Psoas muscle (tissue), 8 donors: Measurements from ENCODE around the gene CARD19. TPM values are rescaled to one million over a fixed set of nuclear protein-coding genes. Genes with fewer than 3 reads are reported as not detected.

Experiments used
- ATAC-seq, 4 donors: fragments of 200-7000 bp; cut with Tn5 transposase; one replicate each; pipeline ENCODE4 v1.9.1; 2020; ENCODE audit warnings: moderate library complexity in 3 of 4, mild to moderate bottlenecking in 2 of 4
- DNase-seq, 2 donors: peaks; one replicate each; pipeline ENCODE4 v3.0.0-alpha.2; 2020
- H3K27ac ChIP-seq: fragments of 200-600 bp; one replicate; pipeline ENCODE4 v1.8.0; 2022
- H3K27me3 ChIP-seq, 3 donors: fragments of 200-600 bp in 1 of 3; one replicate each; pipeline versions ENCODE4 v1.6.1 to v1.8.0; 2013 to 2022; ENCODE audit warnings: low read length in 2 of 3, mild to moderate bottlenecking in 2 of 3, moderate library complexity in 1 of 3; ENCODE audit not compliant: insufficient read depth in 3 of 3
- H3K36me3 ChIP-seq, 2 donors: fragments of 200-600 bp in 1 of 2; one replicate each; pipeline versions ENCODE4 v1.6.1 to v1.8.0; 2013 to 2022; ENCODE audit warnings: low read depth in 1 of 2, mild to moderate bottlenecking in 1 of 2, moderate library complexity in 1 of 2; ENCODE audit not compliant: insufficient read depth in 1 of 2
- H3K4me1 ChIP-seq: fragments of 200-600 bp; one replicate; pipeline ENCODE4 v1.8.0; 2022
- H3K4me3 ChIP-seq: fragments of 200-600 bp; one replicate; pipeline ENCODE4 v1.8.0; 2022; ENCODE audit warnings: mild to moderate bottlenecking
- H3K9me3 ChIP-seq: fragments of 200-600 bp; one replicate; pipeline ENCODE4 v1.8.0; 2022
- WGBS, 3 donors: extraction: QIAGEN DNeasy Blood & Tissue Kit; methylation state at CpG; one replicate each; pipeline versions ENCODE4 v1.1.6 to v1.1.7; 2013; 5-methylcytosine and 5-hydroxymethylcytosine counted together
- intact Hi-C, 2 donors: fragments of 100-400 bp; cut with DNase I; formaldehyde crosslinking; loops; one replicate each; pipeline versions ENCODE4 v1.11.0 to v1.14.2; 2022
- polyA plus RNA-seq, 3 donors: library from polyadenylated mRNA; stranded (reverse); fragments of 200-250 nt; gene quantifications; one replicate each; pipeline ENCODE4 v1.2.3, GENCODE V29; 2013
- total RNA-seq, 4 donors: library from RNA; stranded (reverse); fragmentation: NEBNext Ultra II Directional in 2 of 4; extraction: Animal tissue kit (Norgen Biotek cat#: 25700) in 2 of 4; gene quantifications; one replicate each; pipeline versions ENCODE4 v1.2.1 to v1.2.4, GENCODE V29; 2021 to 2023
- TF ChIP-seq, protein P1 (sequence below): fragments of 200-600 bp; IDR thresholded peaks from one replicate; pipeline ENCODE4 v1.8.0; 2022; ENCODE audit warnings: antibody characterized with exemption
- donor health status: healthy with polysubstance abuse.
- donor health status: DM: no; HTN: no; CAD: no; lungs with moderate emphysema.
- donor health status: Bipolar disorder and iron deficiency.
- donor health status: healthy.
- donor health status: DM: yes; HTN: yes; CAD: no.
- donor health status: DM: no; HTN: no; CAD: no.
- donor health status: DM: no; HTN: no; CAD: no.
- donor health status: DM: yes; HTN: yes; CAD: no.

CARD19 gene
- total and polyA plus RNA-seq, 7 donors: 27.9 to 86.3 (median 46.7) TPM

DNA sequence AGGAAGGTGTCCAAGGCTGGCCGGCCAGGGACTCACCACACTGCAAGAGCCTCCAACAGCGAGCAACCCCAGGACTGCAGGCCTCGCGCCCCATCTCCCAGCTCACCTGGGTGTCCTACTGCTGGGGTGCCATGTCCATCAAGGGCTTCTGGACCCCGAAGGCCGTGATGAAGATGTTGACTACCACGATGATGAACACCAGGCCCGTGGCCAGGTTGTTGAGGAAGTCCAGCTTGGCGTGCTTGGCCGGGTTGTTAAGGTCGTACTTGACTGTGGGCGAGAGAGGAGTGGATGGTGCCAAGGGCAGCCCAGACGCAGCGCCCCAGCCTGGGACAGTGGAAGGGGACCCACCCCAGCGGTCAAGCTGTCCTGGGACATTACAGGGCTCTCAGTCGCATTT, 28.8 kb downstream of the CARD19 start:
- intact Hi-C loops: no loop called here
- no peak for ATAC-seq
- H3K4me1 ChIP-seq: peaks cover 41% of the 10 kb centered on the region
- 85 to 93% (median 86%) methylated on average over 16 of the region's 16 CpGs for WGBS, 3 donors
- no peaks in the 10 kb centered on the region for H3K27me3 ChIP-seq
- H3K36me3 ChIP-seq: peaks cover 0 to 52% of the 10 kb centered on the region in 2 donors
- H3K4me3 ChIP-seq: no peak overlapping the region
- no peaks in the 10 kb centered on the region for H3K9me3 ChIP-seq
- DNase-seq: peak in 1 of 2 donors; percentile 41
- TF ChIP-seq, protein P1, sequence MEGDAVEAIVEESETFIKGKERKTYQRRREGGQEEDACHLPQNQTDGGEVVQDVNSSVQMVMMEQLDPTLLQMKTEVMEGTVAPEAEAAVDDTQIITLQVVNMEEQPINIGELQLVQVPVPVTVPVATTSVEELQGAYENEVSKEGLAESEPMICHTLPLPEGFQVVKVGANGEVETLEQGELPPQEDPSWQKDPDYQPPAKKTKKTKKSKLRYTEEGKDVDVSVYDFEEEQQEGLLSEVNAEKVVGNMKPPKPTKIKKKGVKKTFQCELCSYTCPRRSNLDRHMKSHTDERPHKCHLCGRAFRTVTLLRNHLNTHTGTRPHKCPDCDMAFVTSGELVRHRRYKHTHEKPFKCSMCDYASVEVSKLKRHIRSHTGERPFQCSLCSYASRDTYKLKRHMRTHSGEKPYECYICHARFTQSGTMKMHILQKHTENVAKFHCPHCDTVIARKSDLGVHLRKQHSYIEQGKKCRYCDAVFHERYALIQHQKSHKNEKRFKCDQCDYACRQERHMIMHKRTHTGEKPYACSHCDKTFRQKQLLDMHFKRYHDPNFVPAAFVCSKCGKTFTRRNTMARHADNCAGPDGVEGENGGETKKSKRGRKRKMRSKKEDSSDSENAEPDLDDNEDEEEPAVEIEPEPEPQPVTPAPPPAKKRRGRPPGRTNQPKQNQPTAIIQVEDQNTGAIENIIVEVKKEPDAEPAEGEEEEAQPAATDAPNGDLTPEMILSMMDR: no peak
- no peak overlapping the region for H3K27ac ChIP-seq

GRCh38 chr9:93125331-93125894, 29.4 kb downstream of the CARD19 start:
- DNase-seq: peak in 1 of 2 donors; percentile 25
- Histone ChIP-seq H3K27me3 (no peaks in the 10 kb centered on the region), H3K9me3 (no peaks in the 10 kb centered on the region), H3K36me3 (peaks cover 0 to 52% of the 10 kb centered on the region in 2 donors), H3K4me3 (no peak overlapping the region), H3K4me1 (peaks cover 38% of the 10 kb centered on the region), H3K27ac (no peak overlapping the region)
- TF ChIP-seq, protein P1: no peak
- no peak for ATAC-seq
- WGBS, 3 donors: 93 to 94% (median 94%) methylated on average over 10 of the region's 10 CpGs
- intact Hi-C loops: no loop called here

GRCh38 chr9:93126151-93126781, 30.2 kb downstream of the CARD19 start:
- Histone ChIP-seq H3K36me3 (peaks cover 0 to 48% of the 10 kb centered on the region in 2 donors), H3K27ac (peak overlapping the region; percentile 30), H3K9me3 (no peaks in the 10 kb centered on the region), H3K4me3 (no peak overlapping the region), H3K4me1 (peaks cover 43% of the 10 kb centered on the region), H3K27me3 (no peaks in the 10 kb centered on the region)
- DNase-seq: peak in 1 of 2 donors; percentile 43
- no peak for ATAC-seq
- TF ChIP-seq, protein P1: no peak
- intact Hi-C loops: no loop called here
- 74 to 79% (median 78%) methylated on average over 18 to 23 of the region's 23 CpGs for WGBS, 3 donors

DNA sequence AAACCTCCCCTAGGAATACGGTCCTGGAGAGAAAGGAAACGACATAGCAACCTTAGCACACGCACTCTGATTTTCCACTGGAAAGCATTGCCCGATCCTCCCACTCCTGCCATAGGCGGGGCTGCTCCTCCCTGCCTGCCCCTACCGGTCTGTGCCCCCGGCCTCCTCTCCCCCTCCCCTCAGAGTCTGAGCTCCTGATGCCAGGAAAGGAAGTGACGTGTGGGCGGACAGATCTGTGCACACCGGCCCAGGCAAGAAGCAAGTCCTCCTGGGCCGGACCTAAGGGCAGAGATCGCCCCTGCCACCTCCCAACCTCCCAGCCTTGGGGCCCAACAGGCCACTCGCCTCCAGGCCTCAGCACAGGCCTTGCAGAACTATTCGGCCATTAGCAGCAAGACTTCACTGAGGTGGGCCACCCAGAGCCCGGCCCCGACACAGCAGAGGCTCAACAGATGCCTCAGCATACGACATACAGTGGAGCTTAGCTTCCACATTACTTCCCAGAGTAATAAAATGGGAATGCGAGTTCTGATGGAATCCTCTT, 30.9 kb downstream of the CARD19 start:
- TF ChIP-seq, protein P1: no peak
- no peaks in the 10 kb centered on the region for H3K27me3 ChIP-seq
- ATAC-seq (peak in 2 of 4 donors; percentile 2 to 15), DNase-seq (peak in 1 of 2 donors; percentile 58)
- no peaks in the 10 kb centered on the region for H3K9me3 ChIP-seq
- peaks cover 0 to 41% of the 10 kb centered on the region in 2 donors for H3K36me3 ChIP-seq
- intact Hi-C loops: no loop called here
- peak overlapping the region; percentile 30 for H3K27ac ChIP-seq
- peaks cover 49% of the 10 kb centered on the region for H3K4me1 ChIP-seq
- 51 to 62% (median 53%) methylated on average over 18 of the region's 18 CpGs for WGBS, 3 donors
- no peak overlapping the region for H3K4me3 ChIP-seq
